ENCODE results near the gene PLXNA2. TPM values are rescaled to one million over a fixed set of nuclear protein-coding genes. Genes with fewer than 3 reads are reported as not detected.
A peak's percentile ranks its signal among the peaks of the same experiment; 100 is the strongest.

PLXNA2 gene
- total RNA-seq, 1 donor from 2014 or later, result 42.5 TPM

DNA sequence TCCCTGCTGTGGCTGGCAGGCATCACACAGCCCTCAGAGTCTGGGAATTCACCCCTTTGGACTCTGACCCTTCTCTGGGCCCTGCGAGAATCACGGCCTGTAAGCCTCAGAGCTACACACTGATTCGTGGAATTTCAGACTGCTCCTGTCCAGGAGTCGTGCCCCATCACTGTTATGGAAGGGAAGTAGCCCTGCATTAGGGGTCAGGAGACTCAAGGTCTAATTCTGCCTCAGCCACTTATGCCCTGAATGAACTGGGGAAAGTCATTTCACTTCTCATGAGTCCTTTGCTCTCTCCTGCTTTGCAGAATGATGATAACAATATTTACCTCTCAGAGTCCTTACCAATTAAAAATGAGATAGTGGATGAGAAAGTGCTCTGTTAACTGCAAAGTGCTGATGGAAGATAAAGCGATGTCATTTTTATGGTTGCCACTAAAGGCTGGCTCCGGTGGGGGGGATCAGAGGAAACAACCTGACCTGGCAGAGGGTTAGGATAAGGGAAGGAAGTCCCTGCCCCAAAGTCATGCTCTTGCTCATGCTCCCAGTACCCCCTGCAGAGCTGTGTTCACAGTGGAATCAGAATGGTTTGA lies 184.7 kb downstream of the PLXNA2 start:
- no peak for DNase-seq

DNA sequence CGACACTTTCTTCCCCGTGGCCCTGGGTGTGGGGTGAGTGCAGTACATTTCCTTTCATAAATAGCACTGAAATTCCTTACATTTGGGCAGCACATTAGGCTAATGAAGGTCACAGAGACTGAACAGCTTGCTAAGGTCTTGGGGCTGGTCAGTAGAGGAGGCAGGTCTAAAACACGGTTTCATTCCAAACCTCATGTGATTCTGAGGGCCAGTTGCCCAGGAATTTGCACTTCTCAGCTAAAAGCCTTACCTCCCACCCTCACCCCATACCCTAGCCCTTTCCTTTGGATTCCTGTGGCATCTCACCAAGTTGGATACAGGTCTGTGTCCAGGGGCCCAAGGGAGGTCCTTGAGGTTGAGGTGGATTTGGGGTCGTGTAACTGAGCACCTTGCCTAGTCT lies 185.4 kb downstream of the PLXNA2 start:
- no peak for DNase-seq

DNA sequence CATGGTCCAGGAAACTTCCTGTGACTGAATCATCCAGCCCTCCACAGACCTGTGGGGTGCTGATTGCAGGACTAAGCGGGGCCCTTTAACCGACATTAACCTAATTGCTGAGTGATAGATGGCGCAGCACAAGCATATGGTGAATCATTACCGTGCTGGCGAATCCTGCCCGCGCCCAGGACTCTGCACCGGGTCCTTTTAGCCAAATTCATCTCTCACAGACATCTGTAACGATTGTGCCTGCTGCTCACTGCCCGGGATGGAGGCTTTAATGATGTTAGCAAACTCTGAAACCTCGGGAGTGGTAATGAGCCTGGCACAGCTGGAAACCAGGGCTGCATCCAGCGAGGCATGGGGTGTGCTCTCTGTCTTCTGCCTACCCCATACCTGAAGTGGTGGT lies 185.9 kb downstream of the PLXNA2 start:
- DNase-seq, result no peak

DNA sequence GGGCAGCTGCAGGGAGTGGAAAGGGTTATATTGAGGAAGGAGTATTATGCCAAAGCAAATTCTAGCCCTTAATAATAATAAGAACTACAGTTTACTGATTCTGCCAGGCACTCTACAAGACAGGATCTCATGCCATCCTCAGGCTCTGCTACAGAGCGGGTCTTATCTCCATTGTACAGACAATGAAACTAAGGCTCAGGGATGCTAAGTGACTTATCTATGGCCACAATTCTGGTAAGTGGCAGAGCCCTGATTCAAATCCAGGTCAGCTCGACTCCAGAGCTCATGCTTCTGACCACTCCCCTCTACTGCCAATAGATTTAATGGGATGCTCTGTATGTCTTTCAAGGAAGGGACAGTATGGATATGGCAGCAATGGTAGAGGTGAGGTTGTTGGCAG lies 187.1 kb downstream of the PLXNA2 start:
- no peak for DNase-seq

DNA sequence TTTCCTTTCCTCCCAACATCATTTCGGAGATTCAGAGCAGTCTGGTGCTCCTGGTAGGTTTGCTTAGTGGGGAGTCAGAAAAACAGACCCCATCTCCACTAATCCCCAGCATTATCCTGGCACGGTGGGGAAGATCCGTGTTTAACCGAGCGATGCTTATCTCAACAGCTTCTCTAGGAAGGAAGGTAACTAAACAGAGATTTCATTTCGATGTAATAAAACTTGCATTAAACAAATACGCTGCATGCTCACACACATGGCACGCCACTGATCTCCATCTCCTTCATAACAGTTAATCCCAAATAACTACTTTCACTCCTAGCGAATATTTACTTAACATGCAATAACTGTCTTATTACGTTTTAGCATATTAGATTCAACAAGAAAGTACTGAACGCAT lies 188.6 kb downstream of the PLXNA2 start:
- DNase-seq, result no peak

DNA sequence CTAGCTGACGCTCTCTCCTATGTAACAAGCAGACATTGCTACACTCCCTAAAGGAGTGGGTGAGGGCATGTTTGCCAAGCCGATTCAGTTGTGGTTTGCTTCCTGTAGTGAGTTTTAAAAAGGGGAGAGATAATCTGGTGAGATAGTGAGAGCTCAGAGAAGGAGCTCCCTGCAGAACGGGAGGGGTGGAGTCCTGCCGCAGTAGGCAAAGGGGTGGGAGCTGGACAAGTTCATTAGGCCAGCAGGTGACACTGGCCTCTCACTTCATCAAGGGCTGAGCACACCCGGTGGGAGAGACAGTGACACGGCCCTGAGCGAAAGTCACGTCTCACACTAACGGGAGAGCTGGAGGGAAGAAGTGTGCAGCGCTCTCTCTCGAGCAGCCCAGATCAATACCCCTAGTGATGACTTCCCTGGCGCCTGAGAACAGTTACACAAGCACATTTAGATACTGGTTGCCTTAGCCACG lies 189.2 kb downstream of the PLXNA2 start:
- no peak for DNase-seq

DNA sequence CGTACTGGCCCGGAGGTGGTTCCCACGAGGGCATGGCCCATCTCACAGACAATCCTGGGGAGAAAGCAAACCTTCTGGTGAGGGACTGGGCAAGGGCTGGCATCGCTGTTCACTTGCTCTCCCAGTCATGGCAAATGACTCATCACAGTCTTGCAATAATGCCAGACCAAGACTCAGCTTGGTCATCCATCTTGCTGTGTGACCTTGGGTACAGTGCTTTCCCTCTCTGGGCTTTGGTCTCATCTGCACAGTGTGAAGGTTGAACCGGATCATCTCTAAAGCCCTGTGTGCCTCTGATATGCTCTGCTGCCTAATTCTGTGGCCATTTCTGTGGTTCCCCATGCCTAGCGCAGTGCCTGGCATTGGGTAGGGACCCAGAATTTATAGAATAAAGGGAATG lies 189.7 kb downstream of the PLXNA2 start:
- no peak for DNase-seq

DNA sequence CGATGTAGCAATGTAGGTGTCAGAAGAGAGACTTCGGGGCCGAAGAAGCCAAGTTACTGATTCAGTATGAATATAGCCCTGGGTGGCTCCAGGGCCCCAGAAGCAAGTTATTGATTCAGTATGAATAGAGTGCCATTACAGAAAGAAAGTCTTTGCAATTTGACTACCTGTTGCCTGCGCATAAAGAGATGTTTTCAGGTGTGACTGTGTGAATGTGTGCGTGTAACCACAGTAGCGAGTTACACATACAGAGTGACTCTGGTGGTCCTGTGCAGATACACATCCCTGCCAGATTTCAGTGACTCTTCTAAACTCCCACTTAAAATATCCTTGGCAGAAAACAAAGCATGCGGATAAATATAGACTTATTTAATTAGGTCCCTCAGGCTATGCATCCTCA lies 190.5 kb downstream of the PLXNA2 start:
- DNase-seq, result no peak

DNA sequence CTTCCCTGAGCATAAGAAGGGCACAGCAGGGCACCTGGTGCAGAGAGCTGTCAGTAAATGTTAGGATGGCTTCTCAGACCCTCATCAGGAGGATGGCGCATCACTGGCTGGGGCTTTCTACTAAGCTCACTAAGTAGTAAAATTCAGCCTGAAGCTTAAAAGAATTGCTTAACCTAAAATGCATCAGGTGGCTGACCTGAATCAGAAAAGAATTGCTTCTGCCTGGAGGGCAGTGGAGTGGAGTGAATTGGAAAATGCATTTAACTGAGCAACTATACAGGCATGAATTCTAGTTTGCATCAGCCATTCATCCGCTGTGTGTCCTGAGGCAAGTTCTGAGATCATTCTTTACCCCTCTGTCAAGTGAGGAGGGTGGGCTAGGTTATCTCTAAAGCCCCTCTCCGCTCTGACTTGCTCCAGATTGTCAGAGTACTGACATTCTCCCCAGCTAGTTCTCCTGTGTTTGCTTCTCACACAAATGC lies 191.2 kb downstream of the PLXNA2 start:
- no peak for DNase-seq

DNA sequence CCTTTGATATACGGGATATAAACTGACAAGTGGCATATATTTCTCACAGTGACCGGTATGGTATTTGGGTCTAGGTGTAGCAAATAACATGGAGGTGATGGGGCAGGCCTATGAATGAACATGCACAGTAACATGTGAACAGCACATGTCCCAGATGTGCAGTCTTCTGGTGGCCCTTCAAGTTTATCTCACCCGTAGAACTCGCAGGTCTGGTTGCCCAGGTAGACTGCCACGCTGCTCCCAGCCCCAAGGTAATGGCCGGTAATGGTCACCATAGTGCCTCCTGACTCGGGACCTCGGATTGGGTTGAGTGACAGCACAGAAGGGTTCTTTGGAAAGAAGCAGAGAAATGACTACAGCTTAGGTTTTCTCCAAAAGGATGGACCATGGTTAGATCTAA lies 192.0 kb downstream of the PLXNA2 start:
- no peak for DNase-seq

DNA sequence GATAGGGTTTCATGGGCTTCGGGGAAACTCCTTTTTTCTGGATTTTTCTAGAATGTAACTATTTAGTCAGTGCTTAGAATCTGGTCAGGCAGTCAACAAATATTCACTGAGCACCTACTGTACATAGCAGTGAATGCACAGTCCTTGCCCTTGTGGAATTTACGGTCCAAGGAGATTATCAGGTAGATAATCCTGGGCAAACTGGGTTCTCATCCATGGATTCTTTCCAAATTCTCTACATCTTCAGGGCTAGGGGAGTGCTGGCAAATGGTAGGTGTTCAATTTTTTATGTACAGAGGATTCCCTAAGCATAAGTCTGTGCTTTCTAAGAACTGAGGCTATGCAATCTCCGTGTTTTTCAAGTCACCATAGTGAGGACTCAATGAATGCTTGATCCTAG lies 192.5 kb downstream of the PLXNA2 start:
- DNase-seq, result no peak

DNA sequence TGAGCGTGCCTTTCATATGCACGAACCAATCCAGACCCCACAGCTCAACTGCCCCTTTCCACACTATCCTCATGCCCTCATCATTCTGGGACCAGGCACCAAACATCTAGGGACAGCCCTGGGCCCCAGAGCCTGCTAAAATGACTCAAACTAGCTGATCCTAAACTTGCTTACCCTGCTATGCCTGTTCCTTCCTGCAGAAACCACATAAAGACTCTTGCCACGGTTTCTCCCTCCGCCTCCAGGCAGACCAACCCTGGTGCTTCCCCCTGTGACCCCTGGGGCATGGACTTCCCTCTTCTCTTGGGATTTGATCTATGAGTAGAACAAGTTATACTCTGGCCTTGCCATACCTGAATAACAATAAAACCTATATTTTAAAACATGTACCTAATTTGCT lies 195.3 kb downstream of the PLXNA2 start:
- DNase-seq, result no peak

DNA sequence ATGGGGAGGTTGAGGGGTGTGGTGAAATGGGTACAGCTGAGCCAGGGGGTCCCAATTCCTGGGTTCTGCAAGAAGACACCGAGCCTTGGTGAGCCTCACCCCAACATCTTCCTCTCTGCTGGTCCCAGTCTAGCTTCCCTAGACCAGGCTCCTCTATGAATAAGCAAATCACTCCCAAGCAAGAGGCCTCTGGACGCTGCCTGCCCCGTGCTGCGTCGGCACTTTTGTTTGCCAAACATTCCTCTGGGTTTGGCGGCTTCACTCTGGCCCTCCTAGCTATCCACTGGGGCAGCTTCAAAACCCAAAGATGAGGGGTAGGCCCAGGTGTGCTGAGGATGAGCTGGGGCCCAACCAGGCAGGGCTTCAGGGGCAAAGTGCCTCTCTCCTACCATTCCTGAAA lies 196.2 kb downstream of the PLXNA2 start:
- peak; percentile 48 for DNase-seq

DNA sequence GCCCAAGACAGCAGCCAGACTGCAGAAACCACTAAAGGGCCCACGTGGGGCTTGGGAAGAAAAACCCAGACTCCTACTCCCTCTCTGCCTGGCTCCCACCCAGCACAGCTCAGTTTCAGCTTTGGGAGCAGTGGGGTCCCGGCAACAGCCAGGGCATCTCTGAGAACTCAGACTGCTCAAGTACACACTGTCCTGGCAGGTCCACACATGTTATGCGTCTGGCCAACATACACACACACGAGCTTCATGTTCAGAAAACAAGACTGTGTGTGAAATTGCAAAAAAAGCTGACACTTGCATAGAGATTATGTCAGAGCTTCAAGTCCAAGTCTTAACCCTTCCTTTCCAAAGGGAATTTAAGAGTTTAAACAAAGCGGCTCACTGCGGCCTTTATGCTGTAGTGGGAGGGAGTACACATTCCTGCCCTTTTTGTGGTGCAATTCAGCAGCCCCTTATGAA lies 196.7 kb downstream of the PLXNA2 start:
- peak; percentile 98 for DNase-seq

DNA sequence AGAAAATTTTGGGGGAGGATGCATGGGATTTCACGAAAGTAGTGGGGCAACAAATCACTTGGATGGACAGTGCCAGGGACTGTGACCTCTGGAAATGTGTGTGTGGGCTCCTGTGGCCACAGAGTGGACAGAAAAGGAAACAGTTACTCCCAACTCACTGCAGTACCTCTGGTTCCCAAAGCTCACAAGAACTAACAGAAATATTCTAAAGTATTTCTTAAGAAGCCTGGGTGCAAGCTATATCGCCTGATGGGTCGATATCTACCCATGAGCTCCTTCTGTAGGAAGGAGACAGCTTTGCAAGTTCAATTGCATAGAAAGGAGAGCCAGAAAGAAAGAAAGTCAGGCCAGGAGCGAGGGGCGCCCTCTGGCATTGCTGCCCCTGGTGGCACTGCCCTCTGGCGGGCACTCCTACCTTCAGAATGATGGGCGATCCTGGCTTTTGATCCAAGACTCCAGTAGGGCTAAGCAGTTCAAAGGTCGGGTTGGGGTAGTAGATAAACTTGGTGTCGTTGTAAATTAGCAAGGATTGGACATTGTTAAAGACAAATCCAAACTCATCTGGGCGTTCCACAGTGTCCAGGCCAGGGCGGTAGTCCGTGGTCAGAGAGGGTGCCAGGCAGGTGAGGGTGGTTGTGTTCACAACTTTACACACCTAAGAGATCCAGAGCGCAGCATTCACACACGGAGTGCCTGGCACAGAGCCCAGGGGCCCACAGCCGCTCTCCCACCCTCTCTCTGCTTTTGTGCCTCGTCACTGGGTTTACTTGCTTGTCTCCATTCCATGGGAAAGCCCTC lies 198.5 kb downstream of the PLXNA2 start:
- no peak for DNase-seq

DNA sequence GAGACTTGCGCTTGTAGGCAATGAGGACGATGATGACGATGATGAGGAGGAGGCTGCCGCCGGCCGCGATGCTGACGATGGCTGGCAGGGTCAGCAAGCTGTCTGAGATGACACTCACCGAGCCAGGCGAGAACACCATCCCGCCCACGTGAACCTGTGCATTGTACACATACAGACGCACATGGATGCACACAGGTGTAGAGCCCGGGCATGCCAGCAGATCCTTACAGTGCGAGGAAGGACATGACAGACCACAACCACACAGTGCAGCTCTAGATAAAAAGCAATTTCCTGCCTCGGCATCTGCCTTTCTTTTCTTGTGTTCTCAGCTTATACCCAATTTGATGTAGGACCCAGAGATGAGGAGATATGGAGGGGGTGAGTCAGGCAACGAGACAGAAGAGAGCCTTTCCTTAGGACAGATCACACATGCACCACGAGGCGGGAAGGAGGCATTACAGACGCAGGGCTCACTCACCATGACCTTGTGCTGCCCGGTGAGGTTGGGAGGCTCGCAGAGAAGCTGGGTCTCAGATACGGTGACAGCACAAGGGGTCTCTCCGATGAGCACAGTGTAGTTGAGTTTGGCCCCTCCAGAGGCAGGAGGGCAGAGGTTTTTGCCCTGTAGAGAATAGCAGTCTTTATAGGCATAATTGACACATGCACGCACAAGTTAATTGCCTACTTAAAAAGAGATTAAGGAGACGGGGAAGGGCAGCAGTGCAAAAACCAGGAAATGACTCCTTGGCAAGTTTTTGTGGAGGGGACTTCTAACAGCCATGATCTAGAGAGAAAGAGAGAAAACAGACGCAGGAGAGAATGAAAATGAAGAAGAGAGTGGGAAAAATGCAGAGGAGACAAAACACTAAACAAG lies 199.4 kb downstream of the PLXNA2 start:
- DNase-seq, result no peak

DNA sequence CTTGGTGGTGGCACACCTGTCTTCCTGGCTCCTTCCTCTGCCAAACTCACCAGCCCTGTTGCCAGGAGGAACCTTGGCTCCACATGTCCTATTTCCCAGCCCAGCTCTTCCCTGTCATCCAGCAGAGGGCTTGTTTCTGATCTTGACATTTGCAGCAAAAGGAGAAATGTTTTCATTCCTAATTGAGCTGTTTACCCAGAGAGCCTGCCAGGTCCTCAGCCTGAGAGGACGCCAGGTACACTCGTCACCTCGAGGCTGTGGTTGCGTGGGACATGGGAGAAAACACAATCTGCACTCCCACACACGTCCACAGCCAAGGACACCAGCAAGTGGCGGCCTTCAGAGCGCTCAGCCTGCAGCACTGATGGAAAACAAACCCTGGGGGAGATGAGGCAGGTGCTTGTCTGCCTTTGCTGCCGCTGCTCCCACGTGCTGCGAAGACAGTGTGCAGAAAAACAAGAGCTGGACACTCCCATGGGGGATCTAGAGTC lies 200.4 kb downstream of the PLXNA2 start:
- no peak for DNase-seq

DNA sequence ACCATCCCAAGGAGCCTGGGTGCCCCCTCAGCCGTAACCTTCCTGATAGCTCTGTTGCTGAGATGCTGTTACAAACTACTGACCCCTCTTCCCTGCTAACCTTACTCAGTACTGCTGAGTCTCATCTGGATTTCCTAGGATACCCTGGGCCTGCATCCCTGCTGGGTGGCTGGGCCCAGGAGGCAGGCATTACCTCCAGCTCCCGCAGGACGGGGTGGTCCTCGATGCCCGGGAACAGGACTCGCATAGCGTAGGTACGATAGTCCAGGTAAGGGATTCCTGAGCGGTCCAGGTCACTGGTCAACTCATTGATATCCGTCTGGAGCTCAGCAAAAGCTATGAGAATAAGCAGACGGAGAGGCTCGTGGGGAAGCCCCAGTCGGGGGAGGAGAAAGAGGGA lies 201.3 kb downstream of the PLXNA2 start:
- DNase-seq, result no peak

DNA sequence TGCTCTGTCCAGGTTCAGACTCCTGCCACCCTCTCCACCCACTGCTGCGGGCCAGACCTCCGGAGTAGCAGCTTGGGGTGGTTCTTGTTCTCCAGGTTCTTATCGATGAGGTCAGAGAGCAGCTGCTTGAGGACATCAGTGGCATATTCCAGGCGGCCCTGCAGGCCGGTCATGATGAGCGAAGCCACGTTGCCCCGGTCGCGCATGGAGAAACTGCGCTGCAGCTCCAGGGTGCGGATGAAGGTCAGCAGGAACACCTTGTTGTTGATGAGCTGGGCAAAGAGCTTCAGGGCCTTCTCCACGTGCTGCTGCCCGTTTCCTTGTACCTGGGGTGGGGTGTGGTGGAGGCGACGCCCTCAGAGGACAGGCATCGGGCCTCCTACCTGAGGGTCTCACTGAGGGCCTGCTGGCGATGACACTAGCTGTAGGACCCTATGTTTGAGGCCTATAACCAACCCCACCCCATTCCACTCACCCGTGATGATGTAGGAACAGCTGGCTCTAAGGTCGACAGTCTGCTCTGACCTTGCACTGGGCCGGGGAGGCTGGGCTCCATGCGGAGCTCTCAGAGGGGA lies 202.1 kb downstream of the PLXNA2 start:
- no peak for DNase-seq

DNA sequence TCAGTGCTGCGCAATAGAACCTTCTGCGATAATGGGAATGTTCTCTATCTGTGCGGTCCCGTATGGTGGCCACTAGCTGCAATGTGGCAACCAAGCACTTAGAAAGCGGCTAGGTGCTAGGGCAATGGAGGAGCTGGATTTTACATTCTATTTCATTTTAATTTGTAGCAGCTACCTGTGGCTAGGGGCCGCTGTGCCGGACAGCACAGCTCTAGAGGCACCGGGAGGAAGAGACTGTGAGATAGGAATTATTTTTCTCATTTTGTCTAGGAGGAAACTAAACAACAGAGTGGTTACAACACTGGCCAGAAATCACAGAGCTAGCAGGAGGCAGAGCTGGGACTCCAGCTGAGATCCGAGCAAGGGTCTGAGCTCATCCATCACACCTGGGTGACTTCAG lies 202.7 kb downstream of the PLXNA2 start:
- no peak for DNase-seq

DNA sequence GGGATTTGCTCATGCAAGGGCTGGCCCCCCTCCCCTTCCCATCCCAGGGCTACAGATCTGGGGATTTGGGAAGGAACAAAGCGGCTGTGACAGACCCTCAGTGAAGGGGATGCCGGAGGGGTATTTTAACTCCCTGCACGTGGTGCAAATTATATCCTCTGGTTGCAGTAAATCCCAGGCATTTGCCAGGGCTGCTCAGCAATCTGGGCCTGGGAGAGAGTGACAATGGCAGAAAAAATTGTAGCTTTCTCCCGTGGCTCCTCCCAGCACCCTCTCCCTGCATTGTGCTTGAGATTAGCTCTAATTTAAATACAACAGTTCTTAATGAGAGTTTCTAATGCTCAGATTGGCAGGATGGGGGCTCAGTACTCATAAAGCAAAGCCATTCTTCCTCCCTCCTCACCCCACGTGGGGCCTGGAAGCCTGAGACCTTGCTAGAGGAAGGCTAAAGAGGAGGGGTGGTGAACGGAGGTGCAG lies 203.3 kb downstream of the PLXNA2 start:
- peak; percentile 49 for DNase-seq
